ENCODE measurements around the gene ZIM2.

ZIM2 gene

GRCh38 chr19:56838909-56839651 lies 1.4 kb downstream of the ZIM2 start:
- DNase-seq (ENCODE audit: low read depth in 2 of 2), result no peak

GRCh38 chr19:56838024-56838908 lies 2.3 kb downstream of the ZIM2 start:
- DNase-seq (ENCODE audit: low read depth in 2 of 2), result no peak

- DNase-seq (ENCODE audit: low read depth in 2 of 2), result no peak
These were observed 3.0 kb downstream of the ZIM2 start for GRCh38 chr19:56837492-56838023.

GRCh38 chr19:56837004-56837403 lies 3.5 kb downstream of the ZIM2 start:
- DNase-seq (ENCODE audit: low read depth in 2 of 2), result no peak

GRCh38 chr19:56836059-56836458 lies 4.5 kb downstream of the ZIM2 start:
- DNase-seq (ENCODE audit: low read depth in 2 of 2), result no peak

- no peak for DNase-seq (ENCODE audit: low read depth in 2 of 2)
These were observed 5.1 kb downstream of the ZIM2 start for GRCh38 chr19:56835401-56835800.

- no peak for DNase-seq (ENCODE audit: low read depth in 2 of 2)
These were observed 5.8 kb downstream of the ZIM2 start for GRCh38 chr19:56834564-56835375.

- no peak for DNase-seq (ENCODE audit: low read depth in 2 of 2)
These were observed 8.1 kb downstream of the ZIM2 start for GRCh38 chr19:56832352-56832928.

GRCh38 chr19:56831255-56831654 lies 9.3 kb downstream of the ZIM2 start:
- no peak for DNase-seq (ENCODE audit: low read depth in 2 of 2)

- DNase-seq (ENCODE audit: low read depth in 2 of 2), result no peak
These were observed 10.9 kb downstream of the ZIM2 start for GRCh38 chr19:56829596-56829995.

GRCh38 chr19:56827708-56828107 lies 12.8 kb downstream of the ZIM2 start:
- DNase-seq (ENCODE audit: low read depth in 2 of 2), result no peak

GRCh38 chr19:56823956-56824355 lies 16.6 kb downstream of the ZIM2 start:
- no peak for DNase-seq (ENCODE audit: low read depth in 2 of 2)

- DNase-seq (ENCODE audit: low read depth in 2 of 2), result no peak
These were observed 17.1 kb downstream of the ZIM2 start for GRCh38 chr19:56823417-56823816.

- DNase-seq (ENCODE audit: low read depth in 2 of 2), result no peak
These were observed 17.8 kb downstream of the ZIM2 start for GRCh38 chr19:56822755-56823154.

- DNase-seq (ENCODE audit: low read depth in 2 of 2), result no peak
These were observed 18.9 kb downstream of the ZIM2 start for GRCh38 chr19:56821675-56822074.

- no peak for DNase-seq (ENCODE audit: low read depth in 2 of 2)
These were observed 19.3 kb downstream of the ZIM2 start for GRCh38 chr19:56821209-56821608.

GRCh38 chr19:56819166-56819565 lies 21.4 kb downstream of the ZIM2 start:
- DNase-seq (ENCODE audit: low read depth in 2 of 2), result no peak

- DNase-seq (ENCODE audit: low read depth in 2 of 2), result no peak
These were observed 25.9 kb downstream of the ZIM2 start for GRCh38 chr19:56814656-56815055.

- DNase-seq (ENCODE audit: low read depth in 2 of 2), result no peak
These were observed 27.0 kb downstream of the ZIM2 start for GRCh38 chr19:56813531-56813930.

- no peak for DNase-seq (ENCODE audit: low read depth in 2 of 2)
These were observed 29.0 kb downstream of the ZIM2 start for GRCh38 chr19:56811480-56811879.

GRCh38 chr19:56810260-56810659 lies 30.3 kb downstream of the ZIM2 start:
- DNase-seq (ENCODE audit: low read depth in 2 of 2), result no peak

Measured in stimulated activated CD4-positive, alpha-beta T cell treated with anti-CD3 and anti-CD28 coated beads, Interleukin-12 subunit alpha, Interleukin-12 subunit beta, amount 100 ng/mL, for 24 hours (primary cell).